ENCODE data around the gene PRKCD.

The PRKCD gene

GRCh38 chr3:53160660-53161449 is at the start of gene PRKCD:
Gene PRKCD, plus strand, starts transcription at chr3:53161209. Its CDS starts 17,214 bp downstream, at chr3:53178423.
- H3K4me1 ChIP-seq (ENCODE audit: insufficient read depth, insufficient read length) = peaks cover 18% of the 10 kb centered on the region
- no peaks in the 10 kb centered on the region for H3K9me3 ChIP-seq (ENCODE audit: insufficient read depth, low read length)
- H3K4me3 ChIP-seq (ENCODE audit: insufficient read length, low read depth) = peak within 1 kb of the TSS; percentile 83
- H3K27me3 ChIP-seq (ENCODE audit: insufficient read depth, insufficient read length) = no peaks in the 10 kb centered on the region
- H3K36me3 ChIP-seq (ENCODE audit: insufficient read depth, insufficient read length, low read length) = peaks cover 7% of the 10 kb centered on the region
- TF ChIP-seq SUZ12 (IDR thresholded peaks at IDR 0.05; ENCODE audit: extremely low read depth, insufficient read depth, insufficient read length) (no peak), ZNF274 (IDR thresholded peaks at IDR 0.05; ENCODE audit: low read depth, low read length) (no peak)
- H3K9ac ChIP-seq (ENCODE audit: insufficient read length, low read depth) = peak within 1 kb of the TSS; percentile 94
- peak; percentile 42 for DNase-seq (ENCODE audit: low read depth, low spot score)

GRCh38 chr3:53111822-53112221 is 49.2 kb upstream of the PRKCD start:
- DNase-seq (ENCODE audit: low read depth, low spot score) = no peak
- Histone ChIP-seq H3K4me1 (ENCODE audit: insufficient read depth, insufficient read length) (no peaks in the 10 kb centered on the region), H3K4me3 (ENCODE audit: insufficient read length, low read depth) (no peak overlapping the region), H3K9me3 (ENCODE audit: insufficient read depth, low read length) (no peaks in the 10 kb centered on the region), H3K36me3 (ENCODE audit: insufficient read depth, insufficient read length, low read length) (peaks cover 68% of the 10 kb centered on the region), H3K27me3 (ENCODE audit: insufficient read depth, insufficient read length) (no peaks in the 10 kb centered on the region), H3K9ac (ENCODE audit: insufficient read length, low read depth) (no peak overlapping the region)
- TF ChIP-seq YY1 (IDR thresholded peaks at IDR 0.05; ENCODE audit: insufficient read depth, insufficient read length) (no peak), SUZ12 (IDR thresholded peaks at IDR 0.05; ENCODE audit: extremely low read depth, insufficient read depth, insufficient read length) (no peak), ZNF274 (IDR thresholded peaks at IDR 0.05; ENCODE audit: low read depth, low read length) (no peak)

DNA sequence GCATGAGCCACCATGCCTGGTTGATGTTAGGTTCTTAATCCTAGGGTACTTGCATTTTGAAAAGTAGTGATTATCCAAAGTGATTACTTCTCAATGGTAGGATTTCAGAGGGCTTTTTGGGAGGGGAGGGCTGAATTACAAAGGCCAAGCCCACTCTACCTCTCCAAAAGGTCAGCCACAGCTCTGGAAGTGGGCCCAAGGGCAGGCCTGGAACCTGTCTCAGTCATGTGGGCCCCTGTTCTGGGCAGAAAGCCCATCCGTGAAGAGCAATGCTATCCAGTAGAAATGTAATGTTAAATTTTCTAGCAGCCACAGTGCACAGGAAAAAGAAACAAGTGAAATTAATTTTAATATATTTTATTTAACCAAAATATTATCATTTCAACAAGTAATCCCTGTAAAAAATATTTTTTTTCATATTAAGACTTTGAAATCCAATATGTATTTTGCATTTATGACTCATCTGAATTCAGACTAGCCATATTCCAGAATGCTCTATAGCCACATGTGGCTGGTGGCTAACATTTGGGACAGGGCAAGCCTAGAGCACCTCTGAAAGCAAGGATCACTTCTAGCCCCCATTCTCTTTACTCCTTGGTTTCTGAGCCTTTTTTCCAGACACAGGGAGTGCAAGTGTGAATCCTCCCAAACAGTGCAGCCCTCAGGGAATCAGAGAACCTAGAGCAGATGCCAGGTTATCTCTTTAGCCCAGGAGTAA is 47.6 kb upstream of the PRKCD start:
- TF ChIP-seq YY1 (IDR thresholded peaks at IDR 0.05; ENCODE audit: insufficient read depth, insufficient read length) = no peak
- no peak for TF ChIP-seq ZNF274 (IDR thresholded peaks at IDR 0.05; ENCODE audit: low read depth, low read length)
- no peak for TF ChIP-seq SUZ12 (IDR thresholded peaks at IDR 0.05; ENCODE audit: extremely low read depth, insufficient read depth, insufficient read length)
- peaks cover 76% of the 10 kb centered on the region for H3K36me3 ChIP-seq (ENCODE audit: insufficient read depth, insufficient read length, low read length)
- no peaks in the 10 kb centered on the region for H3K4me1 ChIP-seq (ENCODE audit: insufficient read depth, insufficient read length)
- H3K9ac ChIP-seq (ENCODE audit: insufficient read length, low read depth) = no peak overlapping the region
- no peaks in the 10 kb centered on the region for H3K9me3 ChIP-seq (ENCODE audit: insufficient read depth, low read length)
- H3K4me3 ChIP-seq (ENCODE audit: insufficient read length, low read depth) = no peak overlapping the region
- no peaks in the 10 kb centered on the region for H3K27me3 ChIP-seq (ENCODE audit: insufficient read depth, insufficient read length)
- no peak for DNase-seq (ENCODE audit: low read depth, low spot score)

- Histone ChIP-seq H3K27me3 (ENCODE audit: insufficient read depth, insufficient read length) (no peaks in the 10 kb centered on the region), H3K4me1 (ENCODE audit: insufficient read depth, insufficient read length) (no peaks in the 10 kb centered on the region), H3K36me3 (ENCODE audit: insufficient read depth, insufficient read length, low read length) (peaks cover 77% of the 10 kb centered on the region), H3K4me3 (ENCODE audit: insufficient read length, low read depth) (no peak overlapping the region), H3K9me3 (ENCODE audit: insufficient read depth, low read length) (no peaks in the 10 kb centered on the region), H3K9ac (ENCODE audit: insufficient read length, low read depth) (no peak overlapping the region)
- no peak for TF ChIP-seq SUZ12 (IDR thresholded peaks at IDR 0.05; ENCODE audit: extremely low read depth, insufficient read depth, insufficient read length)
- TF ChIP-seq YY1 (IDR thresholded peaks at IDR 0.05; ENCODE audit: insufficient read depth, insufficient read length) = no peak
- TF ChIP-seq ZNF274 (IDR thresholded peaks at IDR 0.05; ENCODE audit: low read depth, low read length) = no peak
- DNase-seq (ENCODE audit: low read depth, low spot score) = peak; percentile 78
These were observed 47.0 kb upstream of the PRKCD start for GRCh38 chr3:53114011-53114400.

GRCh38 chr3:53114412-53115074 is 46.5 kb upstream of the PRKCD start:
- no peaks in the 10 kb centered on the region for H3K9me3 ChIP-seq (ENCODE audit: insufficient read depth, low read length)
- no peak overlapping the region for H3K9ac ChIP-seq (ENCODE audit: insufficient read length, low read depth)
- no peaks in the 10 kb centered on the region for H3K27me3 ChIP-seq (ENCODE audit: insufficient read depth, insufficient read length)
- H3K4me1 ChIP-seq (ENCODE audit: insufficient read depth, insufficient read length) = no peaks in the 10 kb centered on the region
- TF ChIP-seq ZNF274 (IDR thresholded peaks at IDR 0.05; ENCODE audit: low read depth, low read length) (no peak), SUZ12 (IDR thresholded peaks at IDR 0.05; ENCODE audit: extremely low read depth, insufficient read depth, insufficient read length) (no peak)
- DNase-seq (ENCODE audit: low read depth, low spot score) = no peak
- no peak overlapping the region for H3K4me3 ChIP-seq (ENCODE audit: insufficient read length, low read depth)
- H3K36me3 ChIP-seq (ENCODE audit: insufficient read depth, insufficient read length, low read length) = peaks cover 77% of the 10 kb centered on the region

DNA sequence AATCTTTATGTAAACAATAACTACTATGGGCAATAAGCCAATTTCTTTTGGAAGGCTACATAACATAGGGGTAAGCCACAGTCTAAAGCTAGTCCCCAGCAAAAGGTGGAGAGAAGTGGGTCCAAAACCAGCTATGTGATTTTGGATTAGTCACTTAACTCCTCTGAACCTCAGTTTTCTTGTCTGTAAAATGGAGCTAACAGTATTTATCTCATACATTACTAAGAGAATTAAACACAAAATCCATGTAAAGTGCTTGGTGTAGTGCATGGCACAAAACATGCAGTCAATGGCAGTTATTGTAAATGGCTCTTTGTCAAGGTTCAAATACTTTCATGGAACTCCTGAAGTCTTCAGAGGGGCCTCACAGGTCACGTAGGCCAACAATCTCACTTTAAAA is 44.1 kb upstream of the PRKCD start:
- DNase-seq (ENCODE audit: low read depth, low spot score) = no peak
- peaks cover 83% of the 10 kb centered on the region for H3K36me3 ChIP-seq (ENCODE audit: insufficient read depth, insufficient read length, low read length)
- no peak overlapping the region for H3K9ac ChIP-seq (ENCODE audit: insufficient read length, low read depth)
- no peaks in the 10 kb centered on the region for H3K27me3 ChIP-seq (ENCODE audit: insufficient read depth, insufficient read length)
- H3K4me3 ChIP-seq (ENCODE audit: insufficient read length, low read depth) = no peak overlapping the region
- no peaks in the 10 kb centered on the region for H3K9me3 ChIP-seq (ENCODE audit: insufficient read depth, low read length)
- TF ChIP-seq YY1 (IDR thresholded peaks at IDR 0.05; ENCODE audit: insufficient read depth, insufficient read length) = no peak
- no peak for TF ChIP-seq ZNF274 (IDR thresholded peaks at IDR 0.05; ENCODE audit: low read depth, low read length)
- TF ChIP-seq SUZ12 (IDR thresholded peaks at IDR 0.05; ENCODE audit: extremely low read depth, insufficient read depth, insufficient read length) = no peak
- no peaks in the 10 kb centered on the region for H3K4me1 ChIP-seq (ENCODE audit: insufficient read depth, insufficient read length)

GRCh38 chr3:53120336-53120735 is 40.7 kb upstream of the PRKCD start:
- Histone ChIP-seq H3K36me3 (ENCODE audit: insufficient read depth, insufficient read length, low read length) (peaks cover 94% of the 10 kb centered on the region), H3K27me3 (ENCODE audit: insufficient read depth, insufficient read length) (no peaks in the 10 kb centered on the region), H3K9ac (ENCODE audit: insufficient read length, low read depth) (no peak overlapping the region), H3K4me3 (ENCODE audit: insufficient read length, low read depth) (no peak overlapping the region), H3K4me1 (ENCODE audit: insufficient read depth, insufficient read length) (no peaks in the 10 kb centered on the region), H3K9me3 (ENCODE audit: insufficient read depth, low read length) (no peaks in the 10 kb centered on the region)
- DNase-seq (ENCODE audit: low read depth, low spot score) = no peak
- no peak for TF ChIP-seq YY1 (IDR thresholded peaks at IDR 0.05; ENCODE audit: insufficient read depth, insufficient read length)
- no peak for TF ChIP-seq SUZ12 (IDR thresholded peaks at IDR 0.05; ENCODE audit: extremely low read depth, insufficient read depth, insufficient read length)
- TF ChIP-seq ZNF274 (IDR thresholded peaks at IDR 0.05; ENCODE audit: low read depth, low read length) = no peak

Measured in NT2/D1 (cell line).